ENCODE results near the gene ALDH3A2.
"Not testable (repeated sequence)": the region's sequence is repeated elsewhere in the genome, so short reads cannot be mapped to it uniquely, and the experiment has no call there.

ALDH3A2 gene

GRCh38 chr17:19673623-19674022 is 25.1 kb downstream of the ALDH3A2 start:
- in situ Hi-C loops (cut with HindIII; ENCODE audit: low sequenced_read_pairs): no loop called here
- no peak overlapping the region for H3K4me3 ChIP-seq (ENCODE audit: low read depth, low read length)
- no peak for DNase-seq (ENCODE audit: low read depth)
- TF ChIP-seq, protein P1, sequence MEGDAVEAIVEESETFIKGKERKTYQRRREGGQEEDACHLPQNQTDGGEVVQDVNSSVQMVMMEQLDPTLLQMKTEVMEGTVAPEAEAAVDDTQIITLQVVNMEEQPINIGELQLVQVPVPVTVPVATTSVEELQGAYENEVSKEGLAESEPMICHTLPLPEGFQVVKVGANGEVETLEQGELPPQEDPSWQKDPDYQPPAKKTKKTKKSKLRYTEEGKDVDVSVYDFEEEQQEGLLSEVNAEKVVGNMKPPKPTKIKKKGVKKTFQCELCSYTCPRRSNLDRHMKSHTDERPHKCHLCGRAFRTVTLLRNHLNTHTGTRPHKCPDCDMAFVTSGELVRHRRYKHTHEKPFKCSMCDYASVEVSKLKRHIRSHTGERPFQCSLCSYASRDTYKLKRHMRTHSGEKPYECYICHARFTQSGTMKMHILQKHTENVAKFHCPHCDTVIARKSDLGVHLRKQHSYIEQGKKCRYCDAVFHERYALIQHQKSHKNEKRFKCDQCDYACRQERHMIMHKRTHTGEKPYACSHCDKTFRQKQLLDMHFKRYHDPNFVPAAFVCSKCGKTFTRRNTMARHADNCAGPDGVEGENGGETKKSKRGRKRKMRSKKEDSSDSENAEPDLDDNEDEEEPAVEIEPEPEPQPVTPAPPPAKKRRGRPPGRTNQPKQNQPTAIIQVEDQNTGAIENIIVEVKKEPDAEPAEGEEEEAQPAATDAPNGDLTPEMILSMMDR (IDR thresholded peaks at IDR 0.05; ENCODE audit: low read depth, low read length, missing control alignments): no peak

GRCh38 chr17:19676896-19677295 is 28.3 kb downstream of the ALDH3A2 start:
- TF ChIP-seq, protein P1 (IDR thresholded peaks at IDR 0.05; ENCODE audit: low read depth, low read length, missing control alignments): no peak
- in situ Hi-C loops (cut with HindIII; ENCODE audit: low sequenced_read_pairs): no loop called here
- H3K4me3 ChIP-seq (ENCODE audit: low read depth, low read length): no peak overlapping the region
- DNase-seq (ENCODE audit: low read depth): no peak

GRCh38 chr17:19677736-19678379 is 29.3 kb downstream of the ALDH3A2 start:
- in situ Hi-C loops (cut with HindIII; ENCODE audit: low sequenced_read_pairs): no loop called here
- DNase-seq (ENCODE audit: low read depth): no peak
- H3K4me3 ChIP-seq (ENCODE audit: low read depth, low read length): no peak overlapping the region
- TF ChIP-seq, protein P1 (IDR thresholded peaks at IDR 0.05; ENCODE audit: low read depth, low read length, missing control alignments): no peak

GRCh38 chr17:19678581-19679453 is 30.3 kb downstream of the ALDH3A2 start:
- TF ChIP-seq, protein P1 (IDR thresholded peaks at IDR 0.05; ENCODE audit: low read depth, low read length, missing control alignments): no peak
- H3K4me3 ChIP-seq (ENCODE audit: low read depth, low read length): no peak overlapping the region
- DNase-seq (ENCODE audit: low read depth): no peak
- in situ Hi-C loops (cut with HindIII; ENCODE audit: low sequenced_read_pairs): no loop called here

DNA sequence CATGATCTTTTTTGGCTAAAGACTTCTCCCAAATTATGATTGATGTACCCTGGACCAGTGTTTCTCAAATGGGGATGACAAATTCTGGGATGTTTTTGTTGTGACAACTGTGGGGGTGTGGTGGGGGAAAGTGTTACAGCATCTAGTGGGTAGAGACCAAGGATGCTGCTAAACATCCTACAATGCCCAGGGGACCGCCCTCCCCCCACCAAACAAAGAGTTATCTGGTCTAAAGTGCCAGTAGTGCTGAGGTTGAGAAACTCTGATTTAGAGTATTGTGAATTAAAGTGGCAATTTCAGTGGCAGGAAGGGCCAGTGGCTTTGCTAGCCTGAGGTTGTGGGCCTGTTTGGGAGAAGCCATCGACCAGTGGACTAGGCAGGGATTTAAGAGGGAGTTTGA is 34.6 kb downstream of the ALDH3A2 start:
- in situ Hi-C loops (cut with HindIII; ENCODE audit: low sequenced_read_pairs): no loop called here
- no peak for DNase-seq (ENCODE audit: low read depth)
- TF ChIP-seq, protein P1 (IDR thresholded peaks at IDR 0.05; ENCODE audit: low read depth, low read length, missing control alignments): no peak
- no peak overlapping the region for H3K4me3 ChIP-seq (ENCODE audit: low read depth, low read length)

GRCh38 chr17:19684909-19685580 is 36.5 kb downstream of the ALDH3A2 start:
- H3K4me3 ChIP-seq (ENCODE audit: low read depth, low read length); DNase-seq (ENCODE audit: low read depth); in situ Hi-C loops (cut with HindIII; ENCODE audit: low sequenced_read_pairs): not testable (repeated sequence)
